HTR-8/SVneo (cell line): ENCODE data around the gene PLA2G2A.
A peak's percentile ranks its signal among the peaks of the same experiment; 100 is the strongest.

Experiments
- DNase-seq: peaks from one replicate; pipeline ENCODE4 v3.0.0; 2011; ENCODE audit warnings: low spot score, mixed read lengths; ENCODE audit not compliant: insufficient read length
- FAIRE-seq: peaks from 2 replicates; lab custom pipeline; 2011; peaks lifted over from hg19 to GRCh38; lab: Jason Lieb, UNC

The PLA2G2A gene

DNA sequence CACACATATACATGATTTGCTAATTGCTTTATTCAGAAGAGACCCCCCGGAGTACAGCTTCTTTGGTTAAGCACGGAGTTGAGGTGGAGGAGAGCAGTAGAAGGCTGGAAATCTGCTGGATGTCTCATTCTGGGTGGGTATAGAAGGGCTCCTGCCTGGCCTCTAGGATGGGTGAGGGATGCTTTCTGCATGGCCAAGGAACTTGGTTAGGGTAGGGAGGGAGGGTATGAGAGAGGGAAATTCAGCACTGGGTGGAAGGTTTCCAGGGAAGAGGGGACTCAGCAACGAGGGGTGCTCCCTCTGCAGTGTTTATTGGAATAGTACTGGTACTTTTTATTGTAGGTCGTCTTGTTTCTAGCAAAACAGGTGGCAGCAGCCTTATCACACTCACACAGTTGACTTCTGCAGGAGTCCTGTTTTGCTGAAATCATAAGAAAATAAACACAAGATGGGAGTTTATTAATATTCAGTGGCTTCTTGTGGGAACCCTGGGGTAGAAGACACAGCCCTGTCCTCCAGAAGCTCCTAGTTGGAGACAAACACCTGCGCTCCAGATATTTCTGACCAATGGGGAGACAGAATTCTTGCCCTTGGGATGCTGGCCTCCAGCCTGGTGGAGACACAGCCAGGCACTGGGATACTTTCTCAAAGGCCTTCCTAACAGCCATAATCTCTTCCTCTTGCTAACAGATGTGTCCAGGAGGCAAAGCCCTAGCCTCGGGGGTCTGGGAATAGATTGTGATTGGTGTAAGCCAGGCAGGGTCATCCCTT, 3.8 kb downstream of the PLA2G2A start:
- FAIRE-seq: no peak
- DNase-seq: no peak

DNA sequence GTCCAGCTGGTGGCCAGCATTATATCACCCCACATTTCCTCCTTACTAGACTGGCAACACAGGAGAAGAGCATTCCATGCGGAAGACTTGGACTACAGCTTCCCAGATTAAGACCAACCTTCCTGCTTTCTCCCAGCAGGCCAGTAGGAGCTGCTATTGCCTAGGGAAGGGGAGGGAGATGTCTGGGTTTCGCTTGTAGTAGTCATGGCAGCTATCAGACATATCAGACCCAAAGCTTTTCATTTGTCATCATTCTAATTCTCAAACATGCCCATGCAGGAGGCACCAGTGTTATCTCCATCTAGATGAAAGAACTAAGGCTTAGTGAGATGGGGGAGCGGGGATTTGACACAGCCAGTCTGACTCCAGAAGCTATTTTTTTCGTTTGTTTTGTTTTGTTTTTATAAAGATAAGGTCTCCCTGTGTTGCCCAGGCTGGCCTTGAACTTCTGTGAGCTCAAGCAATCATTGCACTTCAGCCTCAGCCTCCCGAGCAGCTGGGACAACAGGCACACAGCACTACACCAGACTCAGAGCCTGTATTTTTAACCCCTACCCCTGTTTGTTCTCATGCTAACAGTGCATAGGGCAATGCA, 4.5 kb downstream of the PLA2G2A start:
- peak; percentile 61 for DNase-seq
- no peak for FAIRE-seq

GRCh38 chr1:19973616-19974015, 5.8 kb downstream of the PLA2G2A start:
- FAIRE-seq (no peak), DNase-seq (no peak)

DNA sequence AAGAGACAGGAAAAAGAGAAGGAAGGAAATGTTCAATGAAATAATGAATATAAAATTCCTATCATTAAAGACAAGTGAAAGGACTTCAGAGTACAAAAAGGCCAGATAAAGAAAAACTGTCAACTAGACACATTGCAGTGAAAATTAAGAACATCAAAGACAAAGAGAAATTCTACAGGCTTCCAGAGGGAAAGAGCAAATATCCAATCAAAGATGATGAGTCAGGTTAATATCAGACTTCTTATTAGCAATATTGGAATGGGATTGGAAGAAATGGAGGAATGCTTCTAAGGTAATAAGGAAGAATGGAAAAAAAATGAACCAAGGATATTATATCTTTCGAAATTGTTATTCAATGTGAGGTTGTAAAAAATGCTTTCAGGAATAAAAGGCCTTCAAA, 7.8 kb downstream of the PLA2G2A start:
- FAIRE-seq (no peak), DNase-seq (no peak)

DNA sequence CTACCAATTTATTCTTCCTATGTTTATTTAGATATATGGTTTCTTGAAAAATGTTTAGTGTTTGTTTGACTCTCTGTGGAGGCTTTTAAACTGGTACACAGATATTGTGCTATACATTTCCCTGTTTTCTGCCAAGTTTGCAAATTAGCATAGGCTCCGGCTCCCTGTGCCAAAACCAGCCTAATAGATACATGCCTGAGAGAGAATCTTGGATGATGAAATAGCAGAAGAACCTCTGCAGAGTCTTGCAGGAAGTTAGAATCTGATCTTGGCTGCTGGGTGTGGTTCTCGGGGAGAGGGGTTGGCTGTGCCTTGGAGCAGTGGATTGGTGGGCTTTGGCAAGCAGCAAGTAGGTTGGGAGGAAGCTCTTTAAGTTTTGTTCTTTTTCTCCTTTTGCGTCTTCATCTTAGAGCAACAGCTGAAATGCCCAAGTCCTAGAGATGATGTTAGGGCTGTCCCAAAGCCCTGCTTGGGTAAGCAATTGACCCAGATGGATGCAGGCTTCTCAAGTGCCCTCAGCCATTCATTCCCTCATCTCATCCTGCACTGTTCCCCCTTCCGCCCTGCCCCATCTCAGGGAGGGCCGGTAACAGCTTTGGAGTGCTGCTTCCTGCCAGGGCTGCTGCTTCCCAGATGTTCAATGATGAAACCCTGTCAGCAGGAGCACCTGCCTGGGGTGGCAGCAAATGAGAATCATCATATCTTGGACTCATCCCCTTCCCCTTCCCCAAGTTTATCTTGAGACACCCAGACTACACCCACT, 9.3 kb downstream of the PLA2G2A start:
- no peak for DNase-seq
- FAIRE-seq: no peak

- DNase-seq (no peak), FAIRE-seq (no peak)
Observed at GRCh38 chr1:19967808-19968207, 11.6 kb downstream of the PLA2G2A start.

GRCh38 chr1:19964542-19964941, 14.9 kb downstream of the PLA2G2A start:
- no peak for DNase-seq
- no peak for FAIRE-seq

GRCh38 chr1:19963636-19964035, 15.8 kb downstream of the PLA2G2A start:
- no peak for FAIRE-seq
- DNase-seq: no peak

- no peak for DNase-seq
- no peak for FAIRE-seq
Observed at GRCh38 chr1:19960591-19960990, 18.8 kb downstream of the PLA2G2A start.

DNA sequence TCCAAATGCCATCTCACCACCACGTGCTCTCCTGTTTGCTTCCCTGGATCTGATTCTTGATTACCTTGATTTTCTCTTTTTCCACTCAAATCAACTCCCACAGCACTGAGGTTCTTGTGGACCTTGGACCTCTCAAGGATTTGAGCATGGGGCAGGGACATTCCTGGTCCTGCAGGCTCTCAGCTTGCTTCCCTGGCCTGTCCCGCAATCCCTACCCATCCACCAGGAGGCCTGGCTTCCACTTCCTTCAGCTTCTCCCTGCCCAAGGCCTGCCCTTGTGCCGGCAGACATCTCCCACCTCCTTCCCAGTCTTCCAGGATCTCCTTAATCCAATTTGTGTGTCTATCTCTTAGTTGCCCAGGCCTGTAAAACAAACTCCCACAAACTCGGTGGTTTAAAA, 21.6 kb downstream of the PLA2G2A start:
- DNase-seq (no peak), FAIRE-seq (no peak)

DNA sequence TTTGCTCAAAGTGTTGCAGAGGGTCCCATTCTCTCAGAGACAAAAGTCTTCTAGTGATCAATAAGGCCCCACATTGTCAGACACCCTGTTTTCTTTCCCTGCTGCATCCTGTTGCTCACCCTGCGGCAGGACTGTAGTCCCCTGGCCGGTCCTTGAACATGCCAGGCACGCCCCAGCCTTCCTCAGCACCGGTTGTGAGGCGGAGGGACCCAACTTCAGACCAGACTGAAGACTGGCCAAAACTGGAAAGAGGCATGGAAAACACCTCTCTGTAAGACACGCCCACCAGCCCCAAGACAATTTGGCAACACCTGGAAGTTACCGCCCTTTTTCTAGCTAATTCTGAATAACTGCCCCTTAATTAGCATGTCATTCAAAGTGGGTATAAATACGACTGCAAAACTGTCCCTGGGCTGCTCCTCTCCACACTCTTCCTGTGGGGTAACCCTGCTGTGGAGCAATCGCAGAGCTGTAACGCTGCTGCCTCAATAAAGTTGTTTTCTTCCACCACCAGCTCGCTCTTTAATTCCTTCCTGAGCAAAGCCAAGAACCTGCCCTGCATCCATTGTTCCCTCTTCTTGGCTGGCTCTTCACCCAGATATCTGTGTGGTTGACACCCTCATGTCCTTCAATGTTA, 23.8 kb downstream of the PLA2G2A start:
- FAIRE-seq: no peak
- DNase-seq: no peak

- FAIRE-seq (no peak), DNase-seq (no peak)
Observed at GRCh38 chr1:19954059-19954458, 25.4 kb downstream of the PLA2G2A start.

GRCh38 chr1:19949016-19949415, 30.4 kb downstream of the PLA2G2A start:
- FAIRE-seq (no peak), DNase-seq (peak; percentile 11)

DNA sequence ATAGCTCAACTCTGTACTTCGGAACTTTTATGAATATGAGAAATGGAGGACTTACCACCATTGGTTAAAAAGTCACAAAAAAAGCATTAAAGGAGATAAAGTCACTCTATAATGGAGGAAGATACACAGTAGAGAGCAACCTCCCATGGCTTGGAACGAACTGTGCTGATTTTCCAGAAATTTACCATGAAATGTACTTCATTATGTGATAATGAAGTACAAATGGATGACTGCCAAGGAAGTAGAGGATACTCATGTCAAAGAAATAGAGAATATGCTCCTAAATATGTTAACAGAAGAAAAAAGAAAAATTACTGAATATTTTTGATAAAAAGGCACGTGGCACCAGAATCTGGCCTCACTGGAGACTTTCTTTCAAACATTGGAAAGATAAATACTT, 32.4 kb downstream of the PLA2G2A start:
- DNase-seq (no peak), FAIRE-seq (no peak)

- DNase-seq (no peak), FAIRE-seq (no peak)
Observed at GRCh38 chr1:19946331-19946751, 33.1 kb downstream of the PLA2G2A start.

DNA sequence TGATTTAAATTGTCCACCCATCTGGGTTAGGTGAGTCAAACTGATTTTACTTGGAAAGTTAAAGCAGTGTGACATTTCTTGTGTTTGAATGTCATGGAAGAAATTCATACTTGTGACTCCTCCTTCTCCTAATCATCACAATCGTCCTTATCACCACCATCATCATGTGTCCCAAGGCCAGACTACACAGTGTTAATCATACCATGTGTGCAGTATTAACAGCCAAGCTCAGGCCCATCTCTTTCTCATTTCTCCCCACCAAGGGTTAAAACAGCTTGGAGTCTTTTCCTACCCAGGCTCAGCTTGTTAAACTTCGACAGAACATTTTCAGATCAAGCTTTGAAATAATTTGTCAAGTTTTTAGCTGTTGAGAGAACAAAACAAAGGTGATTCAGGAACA, 33.5 kb downstream of the PLA2G2A start:
- no peak for DNase-seq
- no peak for FAIRE-seq

DNA sequence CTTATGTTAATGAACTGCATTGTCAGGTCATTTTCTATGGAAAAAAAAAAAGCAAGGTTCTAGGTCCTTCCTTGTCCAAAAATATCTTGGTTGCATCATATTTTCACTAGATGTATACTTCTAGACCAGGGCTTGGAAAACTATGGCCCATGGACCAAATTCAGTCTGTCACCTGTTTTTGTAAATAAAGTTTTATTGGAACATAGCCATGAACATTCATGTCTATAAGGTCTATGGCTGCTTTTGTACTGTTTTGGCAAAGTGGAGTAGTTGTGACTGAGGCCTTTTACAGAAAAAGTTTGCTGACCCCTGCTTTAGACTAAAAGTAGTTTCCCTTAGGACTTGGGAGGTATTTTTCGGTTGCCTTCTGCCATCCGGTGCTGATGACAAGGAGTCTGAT, 36.8 kb downstream of the PLA2G2A start:
- FAIRE-seq (no peak), DNase-seq (no peak)

- DNase-seq (no peak), FAIRE-seq (no peak)
Observed at GRCh38 chr1:19942088-19942487, 37.3 kb downstream of the PLA2G2A start.

- no peak for FAIRE-seq
- no peak for DNase-seq
Observed at GRCh38 chr1:19941206-19941568, 38.2 kb downstream of the PLA2G2A start.

- DNase-seq (no peak), FAIRE-seq (no peak)
Observed at GRCh38 chr1:19940486-19941205, 38.8 kb downstream of the PLA2G2A start.
